GM18517 (cell line): ENCODE data around the gene SMAD5.

Source experiments
- ATAC-seq: cut with Tn5 transposase; IDR thresholded peaks from one replicate; pipeline ENCODE4 v1.9.1; 2021; ENCODE audit warnings: mild to moderate bottlenecking, moderate library complexity; ENCODE audit not compliant: unreplicated experiment

The SMAD5 gene

GRCh38 chr5:136132557-136133221, at the start of gene SMAD5:
TSS of gene SMAD5 (plus strand) at chr5:136132845. CDS start at chr5:136153761, 20,916 bp downstream.
- ATAC-seq = peak; percentile 85

DNA sequence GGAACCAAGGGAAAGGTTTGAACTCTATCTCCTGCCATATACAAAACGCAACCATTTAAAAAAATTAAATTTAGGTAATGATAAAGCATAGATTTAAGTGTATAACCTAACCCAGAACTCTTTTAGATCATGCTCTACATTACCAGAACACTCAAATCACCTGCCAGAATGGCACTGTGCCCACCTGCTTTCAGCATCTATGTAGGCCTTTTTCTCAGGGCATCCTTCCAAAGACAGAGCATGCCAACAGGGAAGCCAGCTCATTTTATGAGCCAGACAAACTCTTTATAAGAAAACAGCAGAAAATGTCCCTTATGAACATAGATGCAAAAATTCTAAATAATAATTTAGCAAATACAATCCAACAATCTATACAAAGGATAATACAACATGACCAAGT, 47.9 kb upstream of the SMAD5 start:
- no peak for ATAC-seq

GRCh38 chr5:136086783-136087566, 45.7 kb upstream of the SMAD5 start:
- no peak for ATAC-seq

GRCh38 chr5:136087961-136088871, 44.4 kb upstream of the SMAD5 start:
- ATAC-seq = no peak

DNA sequence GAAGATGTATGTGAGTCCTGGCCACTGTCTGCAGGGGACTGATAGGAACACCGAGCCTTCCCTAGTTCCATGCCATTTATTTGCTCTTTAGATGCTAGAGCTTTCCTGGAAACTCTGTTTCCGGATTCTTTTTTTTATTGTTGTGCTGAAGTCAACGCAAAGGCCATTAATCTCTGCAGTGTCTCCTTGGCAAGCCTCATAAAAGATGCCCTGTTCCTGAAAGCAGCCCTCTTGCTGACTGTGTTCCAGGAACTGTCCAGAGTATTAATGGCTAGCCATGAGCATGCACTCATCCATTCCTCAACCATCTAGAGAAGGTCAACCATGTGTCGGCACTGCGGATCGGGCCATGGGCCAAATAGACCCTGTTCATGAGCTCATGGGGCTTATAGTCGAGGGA, 42.9 kb upstream of the SMAD5 start:
- ATAC-seq = no peak

DNA sequence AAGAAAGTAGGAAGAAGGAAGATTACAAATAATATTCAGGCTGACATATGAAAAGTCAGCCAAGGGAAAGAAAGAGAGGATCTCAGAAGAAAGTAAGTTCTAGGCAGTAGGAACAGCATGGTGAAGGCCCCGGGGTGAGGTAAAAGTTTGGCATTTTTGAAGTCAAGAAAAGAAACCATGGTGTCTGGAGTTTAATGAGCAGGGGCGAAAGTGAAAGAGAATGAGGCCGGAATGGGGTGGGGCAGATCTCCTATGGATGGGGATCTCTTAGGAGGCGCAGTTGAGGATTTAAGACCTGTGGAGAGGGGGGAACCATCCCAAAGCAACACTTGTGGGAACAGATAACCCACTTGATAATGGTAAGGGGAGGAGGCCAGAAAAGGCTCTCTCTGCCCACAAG, 42.3 kb upstream of the SMAD5 start:
- no peak for ATAC-seq

GRCh38 chr5:136094189-136094912, 38.3 kb upstream of the SMAD5 start:
- ATAC-seq = no peak

DNA sequence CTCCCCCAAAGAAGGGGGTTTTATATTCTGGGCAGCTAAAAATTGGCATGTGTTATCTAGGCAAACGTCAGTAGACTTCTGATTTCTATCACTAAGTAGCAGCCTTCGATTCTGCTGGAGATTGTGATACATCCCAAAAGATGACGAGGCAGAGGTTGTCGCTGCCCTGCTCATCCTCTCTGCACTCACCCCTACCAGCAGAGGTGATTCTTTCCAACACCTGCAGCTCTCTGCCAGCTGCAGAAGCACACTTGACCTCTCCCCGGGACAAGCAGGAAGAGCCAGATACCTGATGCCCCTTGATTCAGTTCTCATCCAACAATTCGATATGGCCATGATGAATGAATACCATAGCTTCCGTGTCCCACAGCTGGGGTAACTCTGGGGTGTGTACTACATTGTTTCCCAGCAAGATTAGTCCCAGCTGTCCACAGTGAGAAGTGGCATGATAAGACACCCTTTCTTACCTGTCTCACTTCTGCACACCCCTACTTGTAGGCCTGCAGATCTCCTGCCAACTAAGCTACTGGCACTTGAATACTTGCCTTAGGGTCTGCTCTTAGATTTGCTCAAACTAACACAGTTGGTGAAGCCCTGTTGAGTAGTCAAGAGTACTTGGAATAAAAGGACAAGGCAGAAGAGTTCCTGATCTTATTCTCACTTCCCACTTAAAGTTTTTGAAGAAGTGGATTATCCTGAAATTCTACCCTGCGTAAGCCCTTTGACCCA, 37.6 kb upstream of the SMAD5 start:
- no peak for ATAC-seq

- ATAC-seq = no peak
Measured at GRCh38 chr5:136098176-136098575, 34.5 kb upstream of the SMAD5 start.

- ATAC-seq = no peak
Measured at GRCh38 chr5:136099870-136100269, 32.8 kb upstream of the SMAD5 start.

DNA sequence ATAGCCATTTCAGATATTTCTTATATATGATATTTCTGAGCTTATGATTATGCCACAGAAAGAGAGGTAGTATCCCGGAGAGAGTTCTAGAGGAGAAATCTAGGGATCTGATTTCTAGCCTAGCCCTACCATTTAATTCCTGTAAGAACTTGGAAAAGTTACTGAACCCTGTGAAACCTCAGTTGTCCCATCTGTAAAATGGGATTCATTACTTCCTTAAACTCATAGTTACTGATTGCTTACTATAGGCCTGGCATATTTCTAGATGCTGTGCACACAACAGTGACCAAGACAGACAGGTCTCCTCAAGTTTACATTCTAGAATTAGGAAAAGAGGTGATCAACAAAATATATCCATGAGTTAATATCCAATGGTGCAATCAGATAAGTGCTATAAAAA, 30.8 kb upstream of the SMAD5 start:
- ATAC-seq = no peak

GRCh38 chr5:136103118-136103517, 29.5 kb upstream of the SMAD5 start:
- no peak for ATAC-seq

DNA sequence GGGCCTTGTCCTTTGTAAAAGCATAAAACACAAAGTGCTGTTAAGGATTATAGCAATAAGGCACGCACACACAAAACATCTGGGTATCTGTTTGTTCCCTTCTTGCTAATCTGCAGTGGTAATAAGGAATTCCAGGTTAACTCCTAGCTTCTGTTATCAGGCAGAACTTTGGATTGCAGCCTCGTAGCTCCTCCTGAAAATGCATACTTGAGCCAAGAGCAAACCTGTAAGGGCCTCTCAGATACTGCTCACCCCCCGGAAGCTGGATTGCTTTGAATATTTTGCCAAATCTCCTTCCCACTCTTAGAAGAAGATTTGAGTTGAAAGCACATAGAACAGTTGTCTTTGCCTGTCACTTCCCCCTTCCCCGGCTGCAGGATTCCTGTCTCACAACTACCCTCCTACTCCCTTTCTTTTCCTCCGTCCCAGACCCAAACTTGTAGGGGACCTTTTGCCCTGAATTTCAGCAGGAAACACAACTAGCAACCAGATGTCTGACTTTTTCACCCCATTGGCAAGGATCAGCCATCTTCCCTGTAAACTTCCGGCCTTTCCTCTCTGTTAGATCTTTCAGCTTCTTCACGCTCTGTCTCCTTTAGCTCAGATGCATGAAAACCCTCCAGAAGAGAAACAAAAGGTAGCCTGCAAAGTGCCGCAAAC, 28.2 kb upstream of the SMAD5 start:
- ATAC-seq = no peak

GRCh38 chr5:136106351-136107031, 26.2 kb upstream of the SMAD5 start:
- no peak for ATAC-seq

DNA sequence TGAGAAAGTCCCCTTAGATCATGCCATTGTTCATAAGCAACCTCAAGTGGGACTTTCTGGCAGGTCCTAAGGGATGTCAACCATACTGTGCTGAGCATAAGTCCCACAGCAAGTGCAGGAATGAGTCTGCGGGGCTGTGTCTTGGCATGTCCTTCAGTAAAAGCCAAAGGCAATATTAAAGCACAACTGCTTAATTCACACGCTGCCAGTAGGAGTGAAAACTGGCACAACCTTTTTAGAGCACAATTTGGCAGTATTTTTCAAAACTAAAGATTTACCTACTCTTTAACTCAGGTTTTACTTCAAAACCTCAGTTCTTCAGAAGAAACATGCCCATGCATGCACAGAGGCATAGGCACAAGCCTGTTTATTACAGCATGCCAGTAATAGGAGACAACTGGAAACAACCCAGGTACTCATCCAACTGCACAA, 24.4 kb upstream of the SMAD5 start:
- no peak for ATAC-seq

- no peak for ATAC-seq
Measured at GRCh38 chr5:136108766-136109165, 23.9 kb upstream of the SMAD5 start.

- ATAC-seq = no peak
Measured at GRCh38 chr5:136109453-136110135, 23.1 kb upstream of the SMAD5 start.

DNA sequence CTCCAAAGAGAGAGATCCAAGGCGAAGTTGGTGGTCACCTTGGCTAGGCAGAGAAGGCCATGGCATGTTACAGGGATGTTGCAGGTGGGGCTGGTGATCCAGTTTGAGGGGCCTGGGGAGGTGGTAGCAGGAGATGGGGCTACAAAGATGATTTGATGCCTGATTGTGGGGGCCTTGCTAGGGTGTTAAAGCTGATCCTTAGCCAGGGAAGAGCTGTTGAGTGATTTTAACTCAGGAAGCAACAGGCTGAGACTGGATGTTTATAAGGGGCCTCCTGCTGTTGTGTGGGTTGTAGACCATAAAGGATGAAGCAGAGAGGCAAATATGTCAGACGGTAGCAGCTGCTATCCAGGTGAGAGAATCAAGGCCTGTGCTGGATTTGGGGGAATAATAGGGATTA, 19.0 kb upstream of the SMAD5 start:
- ATAC-seq = no peak
